ENCODE data around the gene TEF. TPM values are rescaled to one million over a fixed set of nuclear protein-coding genes. Genes with fewer than 3 reads are reported as not detected.

The TEF gene
- total and polyA plus RNA-seq, 2 experiments from 2014 or later = 4.0 to 21.1 TPM

- no peak for DNase-seq (ENCODE audit: low read depth in 1 of 2, low spot score in 1 of 2)
- TF ChIP-seq, protein P1, sequence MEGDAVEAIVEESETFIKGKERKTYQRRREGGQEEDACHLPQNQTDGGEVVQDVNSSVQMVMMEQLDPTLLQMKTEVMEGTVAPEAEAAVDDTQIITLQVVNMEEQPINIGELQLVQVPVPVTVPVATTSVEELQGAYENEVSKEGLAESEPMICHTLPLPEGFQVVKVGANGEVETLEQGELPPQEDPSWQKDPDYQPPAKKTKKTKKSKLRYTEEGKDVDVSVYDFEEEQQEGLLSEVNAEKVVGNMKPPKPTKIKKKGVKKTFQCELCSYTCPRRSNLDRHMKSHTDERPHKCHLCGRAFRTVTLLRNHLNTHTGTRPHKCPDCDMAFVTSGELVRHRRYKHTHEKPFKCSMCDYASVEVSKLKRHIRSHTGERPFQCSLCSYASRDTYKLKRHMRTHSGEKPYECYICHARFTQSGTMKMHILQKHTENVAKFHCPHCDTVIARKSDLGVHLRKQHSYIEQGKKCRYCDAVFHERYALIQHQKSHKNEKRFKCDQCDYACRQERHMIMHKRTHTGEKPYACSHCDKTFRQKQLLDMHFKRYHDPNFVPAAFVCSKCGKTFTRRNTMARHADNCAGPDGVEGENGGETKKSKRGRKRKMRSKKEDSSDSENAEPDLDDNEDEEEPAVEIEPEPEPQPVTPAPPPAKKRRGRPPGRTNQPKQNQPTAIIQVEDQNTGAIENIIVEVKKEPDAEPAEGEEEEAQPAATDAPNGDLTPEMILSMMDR (IDR thresholded peaks at IDR 0.05; ENCODE audit: low read depth, low read length) = no peak
- Histone ChIP-seq H3K27ac (no peak overlapping the region), H3K4me1 (ENCODE audit: low read depth) (no peaks in the 10 kb centered on the region), H3K9me3 (ENCODE audit: low read depth) (no peaks in the 10 kb centered on the region), H3K4me3 (no peak overlapping the region), H3K27me3 (no peaks in the 10 kb centered on the region), H3K36me3 (peaks cover 18% of the 10 kb centered on the region)
These were observed 43.0 kb upstream of the TEF start for GRCh38 chr22:41338614-41339212.

DNA sequence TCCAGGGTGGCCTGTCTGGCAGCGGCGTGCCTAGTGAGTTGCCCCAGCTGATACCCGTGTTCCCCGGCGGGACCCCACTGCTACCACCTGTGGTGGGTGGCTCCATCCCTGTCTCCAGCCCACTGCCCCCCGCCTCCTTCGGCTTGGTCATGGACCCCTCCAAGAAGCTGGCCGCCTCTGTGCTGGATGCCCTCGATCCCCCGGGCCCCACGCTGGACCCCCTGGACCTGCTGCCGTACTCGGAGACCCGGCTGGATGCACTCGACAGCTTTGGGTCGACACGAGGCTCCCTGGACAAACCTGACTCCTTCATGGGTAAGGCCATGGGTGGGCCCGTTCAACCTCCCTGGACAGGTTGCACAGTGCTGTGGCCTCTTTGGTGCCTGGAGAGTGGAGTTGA, 41.9 kb upstream of the TEF start:
- Histone ChIP-seq H3K4me1 (ENCODE audit: low read depth) (no peaks in the 10 kb centered on the region), H3K27ac (no peak overlapping the region), H3K4me3 (no peak overlapping the region), H3K9me3 (ENCODE audit: low read depth) (no peaks in the 10 kb centered on the region), H3K27me3 (no peaks in the 10 kb centered on the region), H3K36me3 (peaks cover 17% of the 10 kb centered on the region)
- no peak for DNase-seq (ENCODE audit: low read depth in 1 of 2, low spot score in 1 of 2)
- TF ChIP-seq, protein P1 (IDR thresholded peaks at IDR 0.05; ENCODE audit: low read depth, low read length) = no peak

- H3K36me3 ChIP-seq = peaks cover 20% of the 10 kb centered on the region
- no peaks in the 10 kb centered on the region for H3K4me1 ChIP-seq (ENCODE audit: low read depth)
- no peak for DNase-seq (ENCODE audit: low read depth in 1 of 2, low spot score in 1 of 2)
- H3K27ac ChIP-seq = no peak overlapping the region
- no peaks in the 10 kb centered on the region for H3K27me3 ChIP-seq
- TF ChIP-seq, protein P1 (IDR thresholded peaks at IDR 0.05; ENCODE audit: low read depth, low read length) = no peak
- H3K9me3 ChIP-seq (ENCODE audit: low read depth) = no peaks in the 10 kb centered on the region
- H3K4me3 ChIP-seq = no peak overlapping the region
These were observed 41.4 kb upstream of the TEF start for GRCh38 chr22:41340357-41340756.

GRCh38 chr22:41341012-41341411, 40.7 kb upstream of the TEF start:
- Histone ChIP-seq H3K4me1 (ENCODE audit: low read depth) (no peaks in the 10 kb centered on the region), H3K27ac (no peak overlapping the region), H3K9me3 (ENCODE audit: low read depth) (no peaks in the 10 kb centered on the region), H3K36me3 (peaks cover 26% of the 10 kb centered on the region), H3K4me3 (no peak overlapping the region), H3K27me3 (no peaks in the 10 kb centered on the region)
- TF ChIP-seq, protein P1 (IDR thresholded peaks at IDR 0.05; ENCODE audit: low read depth, low read length) = no peak
- DNase-seq (ENCODE audit: low read depth in 1 of 2, low spot score in 1 of 2) = no peak

GRCh38 chr22:41341990-41342389, 39.8 kb upstream of the TEF start:
- no peaks in the 10 kb centered on the region for H3K9me3 ChIP-seq (ENCODE audit: low read depth)
- no peaks in the 10 kb centered on the region for H3K27me3 ChIP-seq
- H3K27ac ChIP-seq = no peak overlapping the region
- H3K36me3 ChIP-seq = peaks cover 33% of the 10 kb centered on the region
- no peak for DNase-seq (ENCODE audit: low read depth in 1 of 2, low spot score in 1 of 2)
- TF ChIP-seq, protein P1 (IDR thresholded peaks at IDR 0.05; ENCODE audit: low read depth, low read length) = no peak
- no peak overlapping the region for H3K4me3 ChIP-seq
- H3K4me1 ChIP-seq (ENCODE audit: low read depth) = no peaks in the 10 kb centered on the region

All from cardiac muscle cell (in vitro differentiated cells and primary cell).